GM12872 (cell line): Measurements from ENCODE around the gene INTS1.

ENCODE experiments used
- CTCF ChIP-seq: IDR thresholded peaks from 3 replicates; pipeline ENCODE4 v1.5.1; 2011; ENCODE audit warnings: low read depth, mild to moderate bottlenecking, low read length, moderate library complexity; ENCODE audit not compliant: insufficient read depth

INTS1 gene

GRCh38 chr7:1470901-1471300 lies 33.3 kb downstream of the INTS1 start:
- TF ChIP-seq CTCF, result no peak

- no peak for TF ChIP-seq CTCF
These were observed 35.4 kb downstream of the INTS1 start for GRCh38 chr7:1468643-1469298.

GRCh38 chr7:1468203-1468602 lies 36.0 kb downstream of the INTS1 start:
- no peak for TF ChIP-seq CTCF

- TF ChIP-seq CTCF, result no peak
These were observed 37.5 kb downstream of the INTS1 start for GRCh38 chr7:1466524-1467271.

GRCh38 chr7:1464694-1465093 lies 39.5 kb downstream of the INTS1 start:
- TF ChIP-seq CTCF, result no peak

DNA sequence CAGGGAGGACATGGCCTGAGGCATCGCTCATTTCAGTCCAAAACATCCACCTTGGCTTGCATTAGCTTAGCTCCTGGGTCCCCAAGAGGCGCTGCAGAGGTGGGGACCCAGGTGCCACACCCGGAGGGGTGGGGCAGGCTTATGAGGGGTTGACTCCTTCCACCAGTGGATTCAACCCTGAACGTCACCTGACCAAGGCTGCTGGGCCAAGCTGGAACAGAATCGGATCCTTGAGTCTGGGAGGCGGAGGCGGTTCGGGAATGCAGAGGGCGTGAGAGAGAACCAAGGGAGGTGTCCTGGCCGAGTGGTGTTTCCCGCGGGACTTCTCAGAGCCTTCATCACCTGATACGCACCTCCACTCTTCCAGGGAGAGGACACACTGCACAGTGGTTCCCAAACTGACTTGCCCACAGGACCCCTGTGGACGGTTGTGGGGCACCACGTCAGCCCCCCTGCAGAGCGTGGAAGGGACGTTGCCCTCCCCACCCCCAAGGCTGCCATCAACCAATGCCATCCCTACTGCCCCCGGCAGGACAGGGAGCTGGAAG lies 40.4 kb downstream of the INTS1 start:
- no peak for TF ChIP-seq CTCF

GRCh38 chr7:1461646-1462375 lies 42.4 kb downstream of the INTS1 start:
- no peak for TF ChIP-seq CTCF
